ENCODE data around the gene RAB13.

RAB13 gene

DNA sequence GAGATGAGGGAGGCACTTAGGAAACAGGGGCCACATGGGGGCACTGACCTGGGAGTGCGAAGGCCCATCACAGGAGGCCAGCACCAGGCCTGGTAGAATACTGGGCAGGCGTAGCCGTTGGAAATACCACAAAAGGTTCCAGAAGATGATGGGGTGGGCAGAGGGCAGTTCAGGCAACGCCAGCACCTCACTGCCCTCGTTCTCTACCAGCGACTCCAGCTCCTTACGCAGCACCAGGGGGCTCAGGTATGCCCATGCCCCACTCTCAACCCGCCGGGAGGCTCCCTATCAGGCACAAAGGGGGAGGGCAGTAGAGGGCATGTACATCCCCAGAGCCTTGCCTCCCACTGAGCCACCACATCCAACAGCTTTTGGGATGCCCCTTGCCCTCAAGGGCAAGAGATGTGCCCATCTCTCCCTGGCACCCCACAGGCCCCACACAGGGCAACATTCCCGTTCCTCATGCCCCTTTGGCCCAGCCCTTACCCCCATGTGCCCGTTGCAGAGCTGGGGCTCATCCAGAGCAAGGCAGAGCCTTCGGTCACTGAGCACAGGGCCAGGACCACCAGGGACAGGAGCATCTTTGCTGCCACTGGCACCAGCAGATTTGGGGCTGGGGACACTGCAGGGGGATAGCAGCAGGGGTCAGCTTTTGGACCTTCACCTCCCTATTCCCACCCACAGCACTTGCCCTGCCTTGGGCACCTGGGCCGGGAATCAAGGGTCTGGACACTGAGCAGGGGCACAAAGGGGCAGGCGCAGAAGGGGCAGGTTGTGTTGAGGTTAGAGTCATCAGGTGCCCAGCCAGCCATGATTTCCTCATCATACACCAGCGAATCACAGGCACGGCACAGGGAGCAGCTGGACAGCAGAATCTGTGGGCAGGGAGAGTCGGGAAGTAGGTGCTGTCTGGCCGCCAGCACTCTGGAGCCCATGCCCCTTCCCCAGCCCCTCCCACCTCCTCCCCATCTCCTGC is 53.7 kb downstream of the RAB13 start:
- DNase-seq = no peak

Measured in activated naive CD4-positive, alpha-beta T cell treated with Interleukin-2 at 50 U/mL for 16 hours (primary cell).